AG04450 (cell line): Measurements from ENCODE around the gene AUTS2. TPM values are rescaled to one million over a fixed set of nuclear protein-coding genes. Genes with fewer than 3 reads are reported as not detected.

Experiments used
- CTCF ChIA-PET: fragments of 300-600, 350-600 bp; formaldehyde crosslinking; extraction: SDS; loops from one replicate; lab custom pipeline; 2022; ENCODE audit warnings: antibody characterized with exemption, inconsistent platforms; lab: Charles Lee
- POLR2A ChIA-PET: fragments of 350-600 bp; formaldehyde crosslinking; extraction: SDS; loops from one replicate; lab custom pipeline; 2021; ENCODE audit warnings: antibody characterized with exemption, inconsistent platforms; lab: Yijun Ruan, JAX
- DNase-seq: peaks from one replicate; pipeline ENCODE4 v3.0.0-alpha.2; 2011; ENCODE audit warnings: low read depth, low spot score
- H3K27ac ChIP-seq: one replicate; pipeline ENCODE4 v1.5.1; 2012; ENCODE audit warnings: low read depth, low read length, control low read depth
- H3K27me3 ChIP-seq: one replicate; pipeline ENCODE4 v1.6.0; 2012; ENCODE audit warnings: low read length; ENCODE audit not compliant: control insufficient read depth, insufficient read depth
- H3K4me3 ChIP-seq: 2 replicates; pipeline ENCODE4 v1.5.1; 2011; ENCODE audit warnings: mild to moderate bottlenecking, low read depth, low read length, control low read depth
- H3K9me3 ChIP-seq: 2 replicates; pipeline ENCODE4 v1.5.1; 2012; ENCODE audit warnings: low read length; ENCODE audit not compliant: control insufficient read depth, insufficient read depth
- polyA plus RNA-seq: library from polyadenylated mRNA; depleted of rRNA; stranded (reverse); fragments of >200 nt; gene quantifications from 2 replicates; pipeline ENCODE4 v1.2.3, GENCODE V29; 2011
- TF ChIP-seq, protein P1 (sequence below): IDR thresholded peaks from 2 replicates; pipeline ENCODE4 v1.5.1; 2011; ENCODE audit warnings: low read depth, low read length, control low read depth, inconsistent platforms

The AUTS2 gene
- polyA plus RNA-seq, 1 experiment: 1.5 TPM

DNA sequence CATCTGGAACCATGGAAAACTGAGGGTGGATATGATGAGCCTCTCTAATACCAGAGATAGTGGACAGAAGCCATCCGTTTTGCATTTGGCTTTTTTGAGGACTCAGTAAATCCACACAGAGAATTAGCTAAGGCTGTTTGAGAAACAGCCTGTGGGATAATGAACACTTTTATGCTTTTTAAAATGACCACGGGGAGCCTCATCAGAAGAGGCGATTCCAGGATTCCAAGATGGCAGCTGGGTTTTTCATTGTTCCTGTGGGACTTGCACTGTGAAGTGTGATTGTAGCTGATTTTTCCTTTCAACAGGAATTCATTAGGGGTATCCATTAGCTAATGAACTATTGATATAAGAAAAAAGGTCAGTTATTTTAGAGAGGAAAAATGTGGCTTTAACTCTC lies 353.2 kb downstream of the AUTS2 start:
- DNase-seq: no peak
- no peaks in the 10 kb centered on the region for H3K27me3 ChIP-seq
- ChIA-PET POLR2A (no interaction called here), CTCF (no interaction called here)
- TF ChIP-seq, protein P1, sequence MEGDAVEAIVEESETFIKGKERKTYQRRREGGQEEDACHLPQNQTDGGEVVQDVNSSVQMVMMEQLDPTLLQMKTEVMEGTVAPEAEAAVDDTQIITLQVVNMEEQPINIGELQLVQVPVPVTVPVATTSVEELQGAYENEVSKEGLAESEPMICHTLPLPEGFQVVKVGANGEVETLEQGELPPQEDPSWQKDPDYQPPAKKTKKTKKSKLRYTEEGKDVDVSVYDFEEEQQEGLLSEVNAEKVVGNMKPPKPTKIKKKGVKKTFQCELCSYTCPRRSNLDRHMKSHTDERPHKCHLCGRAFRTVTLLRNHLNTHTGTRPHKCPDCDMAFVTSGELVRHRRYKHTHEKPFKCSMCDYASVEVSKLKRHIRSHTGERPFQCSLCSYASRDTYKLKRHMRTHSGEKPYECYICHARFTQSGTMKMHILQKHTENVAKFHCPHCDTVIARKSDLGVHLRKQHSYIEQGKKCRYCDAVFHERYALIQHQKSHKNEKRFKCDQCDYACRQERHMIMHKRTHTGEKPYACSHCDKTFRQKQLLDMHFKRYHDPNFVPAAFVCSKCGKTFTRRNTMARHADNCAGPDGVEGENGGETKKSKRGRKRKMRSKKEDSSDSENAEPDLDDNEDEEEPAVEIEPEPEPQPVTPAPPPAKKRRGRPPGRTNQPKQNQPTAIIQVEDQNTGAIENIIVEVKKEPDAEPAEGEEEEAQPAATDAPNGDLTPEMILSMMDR: no peak
- no peak overlapping the region for H3K4me3 ChIP-seq
- H3K9me3 ChIP-seq: no peaks in the 10 kb centered on the region
- H3K27ac ChIP-seq: no peak overlapping the region

DNA sequence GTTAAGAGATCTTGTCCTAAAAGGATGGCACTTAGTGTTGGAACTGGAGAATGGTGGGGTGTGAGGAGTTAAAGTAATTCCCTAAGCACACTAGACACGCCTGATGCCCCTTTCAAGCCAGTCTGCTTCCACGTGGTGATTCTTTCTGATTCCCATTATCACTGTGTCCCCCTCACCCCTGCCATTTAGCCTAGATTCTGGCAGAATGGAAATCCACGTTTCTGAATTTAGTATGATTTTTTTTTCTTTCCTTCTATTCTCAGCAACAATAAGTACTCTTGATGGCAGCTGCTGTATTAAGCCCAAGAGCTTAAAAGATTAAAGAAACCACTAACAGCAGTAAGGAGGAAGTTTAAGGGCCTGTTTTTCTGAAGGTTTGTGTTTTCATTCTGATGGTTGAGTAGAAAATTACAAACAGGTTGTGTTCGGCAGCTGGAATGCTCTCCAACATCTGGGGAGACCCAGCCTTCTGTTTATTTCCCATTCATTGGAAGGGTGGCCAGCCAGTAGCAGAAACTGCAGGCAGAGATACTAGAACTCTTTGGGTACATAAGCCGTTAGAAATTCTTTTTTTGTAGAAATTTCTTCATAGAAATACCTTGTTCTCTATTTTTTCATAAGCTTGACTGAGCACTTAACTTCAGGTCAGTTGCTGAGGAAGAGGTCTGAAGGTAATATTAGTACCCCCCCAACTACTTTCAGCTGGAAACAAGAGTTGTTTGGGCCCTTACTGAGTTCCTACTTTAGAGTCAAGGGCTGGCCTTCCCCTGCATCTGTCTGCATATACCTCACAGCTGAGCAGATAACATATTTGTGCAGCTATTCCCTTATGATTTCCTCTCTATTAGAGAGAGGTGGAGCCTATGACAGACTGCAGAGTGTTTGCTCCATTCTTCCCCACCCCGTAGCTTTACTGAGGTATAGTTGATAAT lies 355.1 kb downstream of the AUTS2 start:
- DNase-seq: no peak
- CTCF ChIA-PET: no interaction called here
- no peak overlapping the region for H3K27ac ChIP-seq
- TF ChIP-seq, protein P1: no peak
- POLR2A ChIA-PET: no interaction called here
- no peaks in the 10 kb centered on the region for H3K27me3 ChIP-seq
- H3K9me3 ChIP-seq: no peaks in the 10 kb centered on the region
- no peak overlapping the region for H3K4me3 ChIP-seq

DNA sequence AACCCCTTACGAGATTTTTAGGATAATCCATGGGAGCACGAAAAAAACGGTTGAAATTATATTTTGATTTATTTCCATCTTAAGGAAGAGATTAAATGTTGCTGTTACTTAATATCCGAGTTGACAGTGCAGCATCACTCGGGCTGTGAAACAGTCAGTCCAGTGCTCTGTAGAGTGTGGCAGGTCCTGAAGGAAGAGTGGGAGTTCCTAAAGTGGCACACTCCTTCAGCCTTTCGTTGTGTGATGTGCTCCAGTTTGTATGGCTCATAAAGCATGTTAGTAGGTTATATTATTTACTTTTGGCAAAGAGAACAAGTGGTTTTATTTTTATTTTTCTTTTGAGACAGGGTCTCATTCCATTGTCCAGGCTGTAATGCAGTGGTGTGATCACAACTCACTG lies 358.3 kb downstream of the AUTS2 start:
- Histone ChIP-seq H3K27me3 (no peaks in the 10 kb centered on the region), H3K4me3 (no peak overlapping the region), H3K27ac (no peak overlapping the region), H3K9me3 (no peaks in the 10 kb centered on the region)
- POLR2A ChIA-PET: no interaction called here
- TF ChIP-seq, protein P1: no peak
- CTCF ChIA-PET: no interaction called here
- no peak for DNase-seq

DNA sequence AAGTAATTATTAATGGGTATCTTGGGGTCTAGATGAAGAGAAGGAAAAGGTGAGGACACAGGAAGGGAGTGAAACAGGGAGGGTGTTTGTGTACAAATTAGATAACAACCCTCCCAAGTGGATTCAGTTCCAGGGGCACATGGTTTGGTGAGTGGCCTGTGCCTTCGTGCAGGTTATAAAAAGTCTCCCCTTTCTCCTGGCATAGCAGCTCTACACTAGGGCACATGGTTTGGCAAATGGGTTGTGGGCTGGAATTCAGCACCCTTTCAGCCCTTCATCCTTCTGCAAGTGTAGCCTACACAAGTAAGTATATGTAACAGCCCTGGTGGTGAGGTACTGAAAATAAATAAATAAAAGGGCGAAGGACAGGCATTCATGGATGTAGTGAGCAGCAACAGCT lies 359.4 kb downstream of the AUTS2 start:
- DNase-seq: no peak
- ChIA-PET CTCF (no interaction called here), POLR2A (no interaction called here)
- TF ChIP-seq, protein P1: no peak
- Histone ChIP-seq H3K4me3 (no peak overlapping the region), H3K27me3 (no peaks in the 10 kb centered on the region), H3K9me3 (no peaks in the 10 kb centered on the region), H3K27ac (no peak overlapping the region)

DNA sequence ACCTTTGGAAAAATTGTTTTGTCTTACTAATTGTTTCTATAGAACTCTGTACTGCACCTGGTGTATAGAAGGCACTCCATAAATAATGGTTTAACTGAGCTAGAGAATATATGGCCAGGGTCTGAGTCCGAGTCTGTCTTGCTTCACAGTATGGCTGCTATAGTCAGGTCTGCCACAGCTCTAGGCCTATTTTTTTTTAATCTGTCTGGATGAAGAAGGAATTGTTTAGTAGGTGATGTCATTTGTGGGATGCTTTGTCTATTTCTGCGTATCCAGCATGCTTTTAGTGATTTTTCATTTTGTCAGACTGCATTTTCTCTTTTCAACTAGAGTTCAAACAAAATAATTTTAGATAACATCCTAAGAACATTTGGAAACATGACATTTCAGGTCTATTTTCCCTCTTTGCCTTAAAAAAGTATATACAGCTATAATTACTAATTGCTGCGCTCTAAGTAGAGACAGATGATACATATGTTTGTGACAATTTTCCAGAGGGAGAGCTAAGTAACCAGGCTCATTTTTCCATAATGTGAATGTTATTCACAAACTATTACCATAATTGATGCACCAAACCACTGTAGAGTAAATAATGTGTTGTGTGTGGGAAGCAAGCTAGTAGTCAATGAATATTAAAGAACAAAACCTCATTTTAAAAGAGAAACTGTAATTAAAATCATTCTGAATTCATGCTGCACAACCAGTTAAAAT lies 361.7 kb downstream of the AUTS2 start:
- H3K27ac ChIP-seq: no peak overlapping the region
- H3K4me3 ChIP-seq: no peak overlapping the region
- no peak for DNase-seq
- H3K9me3 ChIP-seq: no peaks in the 10 kb centered on the region
- no peaks in the 10 kb centered on the region for H3K27me3 ChIP-seq
- CTCF ChIA-PET: interaction anchor here (1.0 kb wide), 1 partner anchor 739 kb away, joined by 3 read pairs; no protein-coding TSS in a partner anchor
- POLR2A ChIA-PET: no interaction called here
- TF ChIP-seq, protein P1: no peak
